Measurements from ENCODE around the gene COL19A1.

The COL19A1 gene

DNA sequence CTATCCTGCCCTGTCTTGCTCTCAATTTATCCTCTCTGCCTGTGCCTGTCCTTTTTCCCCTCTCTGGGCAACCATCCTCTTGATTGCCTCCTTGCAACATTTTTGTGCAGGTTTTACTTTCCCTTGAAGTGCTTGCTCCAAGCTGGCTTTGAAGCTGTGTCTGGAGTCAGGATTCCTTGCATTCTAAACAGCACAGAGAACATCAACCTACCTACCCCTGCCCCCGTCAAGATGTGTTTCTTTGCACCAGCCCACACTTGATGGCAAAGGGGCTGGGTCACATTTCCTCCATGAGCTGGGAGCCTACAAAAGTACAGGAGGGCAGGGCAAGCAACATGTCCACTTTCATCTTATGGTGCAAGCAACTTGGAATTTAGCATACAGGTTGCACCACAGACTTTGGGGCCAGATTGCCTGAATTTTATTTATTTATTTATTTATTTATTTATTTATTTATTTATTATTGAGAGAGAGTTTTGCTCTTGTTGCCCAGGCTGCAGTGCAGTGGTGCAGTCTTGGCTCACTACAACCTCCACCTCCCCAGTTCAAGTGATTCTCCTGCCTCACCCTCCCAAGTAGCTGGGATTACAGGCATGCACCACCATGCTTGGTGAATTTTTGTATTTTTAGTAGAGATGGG lies 206.3 kb downstream of the COL19A1 start:
- no peak overlapping the region for H3K27ac ChIP-seq
- no peaks in the 10 kb centered on the region for H3K9me3 ChIP-seq (ENCODE audit: low read depth, low read length)
- no peak overlapping the region for H3K4me3 ChIP-seq
- H3K36me3 ChIP-seq (ENCODE audit: insufficient read depth, low read length): no peaks in the 10 kb centered on the region
- TF ChIP-seq FOXP2 (optimal IDR thresholded peaks at IDR 0.05; ENCODE audit: control extremely low read depth, extremely low read length, insufficient read depth) (no peak), EZH2 (IDR thresholded peaks at IDR 0.05) (no peak), POLR2AphosphoS5 (IDR thresholded peaks at IDR 0.05; ENCODE audit: borderline replicate concordance, low read depth, low read length) (no peak)
- DNase-seq (ENCODE audit: low read depth, low spot score): no peak
- no peak overlapping the region for H3K9ac ChIP-seq (ENCODE audit: insufficient read length)

DNA sequence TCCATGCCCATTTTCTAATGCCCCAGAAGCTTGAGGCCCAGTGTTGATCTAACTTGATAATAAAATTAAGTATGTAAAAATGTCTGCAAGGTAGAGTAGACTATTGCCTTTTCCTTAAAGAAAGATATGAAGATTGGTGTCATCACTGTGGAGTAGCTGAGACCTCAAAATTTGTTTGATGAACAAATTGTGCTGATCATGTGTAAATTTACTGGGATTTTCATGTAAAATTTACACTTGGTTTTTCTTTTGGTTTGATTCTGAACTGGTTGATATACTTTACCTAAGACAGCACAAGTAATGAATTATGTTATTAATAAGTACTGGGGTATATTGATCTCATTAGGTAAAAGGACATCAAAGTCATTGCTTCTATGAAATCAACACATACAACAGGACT lies 207.3 kb downstream of the COL19A1 start:
- H3K9ac ChIP-seq (ENCODE audit: insufficient read length): no peak overlapping the region

GRCh38 chr6:70079241-70079640 lies 212.9 kb downstream of the COL19A1 start:
- no peak for DNase-seq (ENCODE audit: low read depth, low spot score)
- Histone ChIP-seq H3K9ac (ENCODE audit: insufficient read length) (no peak overlapping the region), H3K9me3 (ENCODE audit: low read depth, low read length) (no peaks in the 10 kb centered on the region), H3K36me3 (ENCODE audit: insufficient read depth, low read length) (no peaks in the 10 kb centered on the region), H3K27ac (no peak overlapping the region), H3K4me3 (no peak overlapping the region)
- no peak for TF ChIP-seq POLR2AphosphoS5 (IDR thresholded peaks at IDR 0.05; ENCODE audit: borderline replicate concordance, low read depth, low read length)

More for the DNA sequence above, 207.3 kb downstream of the COL19A1 start:
- DNase-seq (ENCODE audit: low read depth, low spot score): no peak
- no peak overlapping the region for H3K27ac ChIP-seq
- H3K4me3 ChIP-seq: no peak overlapping the region
- no peaks in the 10 kb centered on the region for H3K9me3 ChIP-seq (ENCODE audit: low read depth, low read length)
- no peak for TF ChIP-seq EZH2 (IDR thresholded peaks at IDR 0.05)
- no peak for TF ChIP-seq POLR2AphosphoS5 (IDR thresholded peaks at IDR 0.05; ENCODE audit: borderline replicate concordance, low read depth, low read length)
- TF ChIP-seq FOXP2 (optimal IDR thresholded peaks at IDR 0.05; ENCODE audit: control extremely low read depth, extremely low read length, insufficient read depth): no peak
- no peaks in the 10 kb centered on the region for H3K36me3 ChIP-seq (ENCODE audit: insufficient read depth, low read length)

GRCh38 chr6:70080443-70081070 lies 214.2 kb downstream of the COL19A1 start:
- no peaks in the 10 kb centered on the region for H3K36me3 ChIP-seq (ENCODE audit: insufficient read depth, low read length)
- TF ChIP-seq POLR2AphosphoS5 (IDR thresholded peaks at IDR 0.05; ENCODE audit: borderline replicate concordance, low read depth, low read length) (no peak), FOXP2 (optimal IDR thresholded peaks at IDR 0.05; ENCODE audit: control extremely low read depth, extremely low read length, insufficient read depth) (no peak), EZH2 (IDR thresholded peaks at IDR 0.05) (no peak)

DNA sequence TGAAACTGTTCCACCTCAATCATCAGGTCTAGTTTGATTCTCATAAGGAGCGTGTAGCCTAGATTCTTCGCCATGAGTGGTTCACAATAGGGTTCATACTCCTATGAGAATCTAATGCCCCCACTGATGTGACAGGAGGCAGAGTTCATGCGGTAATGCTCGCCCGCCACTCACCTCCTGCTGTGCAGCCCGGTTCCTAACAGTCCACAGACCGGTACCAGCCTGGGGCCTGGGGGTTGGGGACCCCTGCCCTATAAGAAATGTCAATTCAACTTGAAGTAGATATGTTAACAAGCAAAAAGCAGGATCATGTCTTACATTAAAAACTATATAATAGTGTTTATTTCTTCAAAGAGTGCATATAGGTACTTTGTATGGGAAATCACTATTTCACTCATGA lies 216.5 kb downstream of the COL19A1 start:
- Histone ChIP-seq H3K36me3 (ENCODE audit: insufficient read depth, low read length) (no peaks in the 10 kb centered on the region), H3K27ac (no peak overlapping the region), H3K4me3 (no peak overlapping the region), H3K9ac (ENCODE audit: insufficient read length) (no peak overlapping the region), H3K9me3 (ENCODE audit: low read depth, low read length) (no peaks in the 10 kb centered on the region)
- no peak for DNase-seq (ENCODE audit: low read depth, low spot score)
- no peak for TF ChIP-seq FOXP2 (optimal IDR thresholded peaks at IDR 0.05; ENCODE audit: control extremely low read depth, extremely low read length, insufficient read depth)
- no peak for TF ChIP-seq POLR2AphosphoS5 (IDR thresholded peaks at IDR 0.05; ENCODE audit: borderline replicate concordance, low read depth, low read length)
- no peak for TF ChIP-seq EZH2 (IDR thresholded peaks at IDR 0.05)

More at GRCh38 chr6:70080443-70081070, 214.2 kb downstream of the COL19A1 start:
- DNase-seq (ENCODE audit: low read depth, low spot score): peak; percentile 53
- Histone ChIP-seq H3K9ac (ENCODE audit: insufficient read length) (no peak overlapping the region), H3K4me3 (peak overlapping the region; percentile 36), H3K9me3 (ENCODE audit: low read depth, low read length) (no peaks in the 10 kb centered on the region), H3K27ac (peak overlapping the region; percentile 80)

- TF ChIP-seq FOXP2 (optimal IDR thresholded peaks at IDR 0.05; ENCODE audit: control extremely low read depth, extremely low read length, insufficient read depth) (no peak), POLR2AphosphoS5 (IDR thresholded peaks at IDR 0.05; ENCODE audit: borderline replicate concordance, low read depth, low read length) (no peak), EZH2 (IDR thresholded peaks at IDR 0.05) (no peak)
- no peaks in the 10 kb centered on the region for H3K36me3 ChIP-seq (ENCODE audit: insufficient read depth, low read length)
- no peak for DNase-seq (ENCODE audit: low read depth, low spot score)
- H3K27ac ChIP-seq: no peak overlapping the region
- no peak overlapping the region for H3K9ac ChIP-seq (ENCODE audit: insufficient read length)
- no peaks in the 10 kb centered on the region for H3K9me3 ChIP-seq (ENCODE audit: low read depth, low read length)
- no peak overlapping the region for H3K4me3 ChIP-seq
These were observed 220.4 kb downstream of the COL19A1 start for GRCh38 chr6:70086806-70087205.

DNA sequence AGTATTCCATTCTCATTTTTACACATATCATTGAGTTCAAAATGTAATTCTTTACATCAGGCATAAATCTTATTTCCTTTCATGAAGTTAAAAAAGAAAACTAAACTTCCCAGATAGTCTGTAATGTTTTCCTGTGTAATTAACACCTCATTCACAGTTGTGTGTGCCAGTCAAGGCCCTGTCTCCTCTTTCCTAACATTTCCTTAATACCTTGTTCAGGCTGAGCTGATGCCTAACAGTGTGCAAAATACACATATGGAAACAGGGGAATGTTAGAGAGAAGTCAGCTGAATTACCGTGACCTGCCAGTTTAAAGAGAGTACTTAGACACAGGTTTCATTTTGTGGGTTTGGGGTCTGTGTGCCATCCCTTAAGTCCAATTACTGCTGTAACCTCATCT lies 227.8 kb downstream of the COL19A1 start:
- Histone ChIP-seq H3K36me3 (ENCODE audit: insufficient read depth, low read length) (no peaks in the 10 kb centered on the region), H3K4me3 (no peak overlapping the region), H3K9ac (ENCODE audit: insufficient read length) (no peak overlapping the region), H3K9me3 (ENCODE audit: low read depth, low read length) (no peaks in the 10 kb centered on the region), H3K27ac (no peak overlapping the region)
- no peak for TF ChIP-seq EZH2 (IDR thresholded peaks at IDR 0.05)
- TF ChIP-seq FOXP2 (optimal IDR thresholded peaks at IDR 0.05; ENCODE audit: control extremely low read depth, extremely low read length, insufficient read depth): no peak
- no peak for TF ChIP-seq POLR2AphosphoS5 (IDR thresholded peaks at IDR 0.05; ENCODE audit: borderline replicate concordance, low read depth, low read length)
- no peak for DNase-seq (ENCODE audit: low read depth, low spot score)

GRCh38 chr6:70099732-70100131 lies 233.4 kb downstream of the COL19A1 start:
- Histone ChIP-seq H3K4me3 (no peak overlapping the region), H3K36me3 (ENCODE audit: insufficient read depth, low read length) (peaks cover 17% of the 10 kb centered on the region), H3K27ac (no peak overlapping the region), H3K9me3 (ENCODE audit: low read depth, low read length) (0 out of 2 replicates have a peak, but pooled peaks cover 5% of the 10 kb centered on the region), H3K9ac (ENCODE audit: insufficient read length) (no peak overlapping the region)
- TF ChIP-seq FOXP2 (optimal IDR thresholded peaks at IDR 0.05; ENCODE audit: control extremely low read depth, extremely low read length, insufficient read depth): no peak
- TF ChIP-seq POLR2AphosphoS5 (IDR thresholded peaks at IDR 0.05; ENCODE audit: borderline replicate concordance, low read depth, low read length): no peak
- no peak for TF ChIP-seq EZH2 (IDR thresholded peaks at IDR 0.05)
- DNase-seq (ENCODE audit: low read depth, low spot score): no peak
